Measurements from ENCODE around the gene ANKRD50. TPM values are rescaled to one million over a fixed set of nuclear protein-coding genes. Genes with fewer than 3 reads are reported as not detected.

ANKRD50 gene
- total RNA-seq, 2 experiments from 2014 or later, result 0.35 to 0.40 TPM

GRCh38 chr4:124640022-124640730 is 72.4 kb downstream of the ANKRD50 start:
- Mint-ChIP-seq H3K4me1 (no peaks in the 10 kb centered on the region), H3K27ac (no peak overlapping the region), H3K36me3 (ENCODE audit: low read depth) (no peaks in the 10 kb centered on the region), H3K9me3 (no peaks in the 10 kb centered on the region), H3K4me3 (no peak overlapping the region), H3K27me3 (no peaks in the 10 kb centered on the region)
- DNase-seq, result no peak
- ChIA-PET POLR2A (no interaction called here), CTCF (no interaction called here)

- POLR2A ChIA-PET, result no interaction called here
- Mint-ChIP-seq H3K27me3 (no peaks in the 10 kb centered on the region), H3K36me3 (ENCODE audit: low read depth) (no peaks in the 10 kb centered on the region), H3K4me1 (no peaks in the 10 kb centered on the region), H3K9me3 (no peaks in the 10 kb centered on the region), H3K4me3 (no peak overlapping the region), H3K27ac (no peak overlapping the region)
- no peak for DNase-seq
- CTCF ChIA-PET, result no interaction called here
These were observed 75.2 kb downstream of the ANKRD50 start for GRCh38 chr4:124637321-124637720.

- Mint-ChIP-seq H3K27me3 (no peaks in the 10 kb centered on the region), H3K4me3 (no peak overlapping the region), H3K9me3 (no peaks in the 10 kb centered on the region), H3K4me1 (peaks cover 1% of the 10 kb centered on the region), H3K36me3 (ENCODE audit: low read depth) (no peaks in the 10 kb centered on the region), H3K27ac (no peak overlapping the region)
- no peak for DNase-seq
- CTCF ChIA-PET, result no interaction called here
- POLR2A ChIA-PET, result no interaction called here
These were observed 75.7 kb downstream of the ANKRD50 start for GRCh38 chr4:124636788-124637187.

GRCh38 chr4:124635331-124635730 is 77.2 kb downstream of the ANKRD50 start:
- ChIA-PET POLR2A (no interaction called here), CTCF (no interaction called here)
- Mint-ChIP-seq H3K27me3 (no peaks in the 10 kb centered on the region), H3K9me3 (no peaks in the 10 kb centered on the region), H3K36me3 (ENCODE audit: low read depth) (no peaks in the 10 kb centered on the region), H3K27ac (no peak overlapping the region), H3K4me1 (peaks cover 1% of the 10 kb centered on the region), H3K4me3 (no peak overlapping the region)
- DNase-seq, result no peak

- CTCF ChIA-PET, result no interaction called here
- no peaks in the 10 kb centered on the region for H3K27me3 Mint-ChIP-seq
- no peak overlapping the region for H3K4me3 Mint-ChIP-seq
These were observed 79.1 kb downstream of the ANKRD50 start for GRCh38 chr4:124633285-124633941.

GRCh38 chr4:124632439-124632838 is 80.1 kb downstream of the ANKRD50 start:
- Mint-ChIP-seq H3K4me1 (peaks cover 1% of the 10 kb centered on the region), H3K27ac (no peak overlapping the region), H3K4me3 (no peak overlapping the region), H3K36me3 (ENCODE audit: low read depth) (no peaks in the 10 kb centered on the region), H3K9me3 (no peaks in the 10 kb centered on the region), H3K27me3 (no peaks in the 10 kb centered on the region)
- ChIA-PET CTCF (no interaction called here), POLR2A (no interaction called here)
- DNase-seq, result no peak

More at GRCh38 chr4:124633285-124633941, 79.1 kb downstream of the ANKRD50 start:
- Mint-ChIP-seq H3K4me1 (peaks cover 1% of the 10 kb centered on the region), H3K27ac (no peak overlapping the region), H3K36me3 (ENCODE audit: low read depth) (no peaks in the 10 kb centered on the region), H3K9me3 (no peaks in the 10 kb centered on the region)
- no peak for DNase-seq
- POLR2A ChIA-PET, result no interaction called here

- peaks cover 1% of the 10 kb centered on the region for H3K4me1 Mint-ChIP-seq
- no peaks in the 10 kb centered on the region for H3K27me3 Mint-ChIP-seq
- H3K27ac Mint-ChIP-seq, result no peak overlapping the region
- ChIA-PET CTCF (no interaction called here), POLR2A (no interaction called here)
- H3K9me3 Mint-ChIP-seq, result no peaks in the 10 kb centered on the region
- H3K4me3 Mint-ChIP-seq, result no peak overlapping the region
- no peak for DNase-seq
- no peaks in the 10 kb centered on the region for H3K36me3 Mint-ChIP-seq (ENCODE audit: low read depth)
These were observed 80.8 kb downstream of the ANKRD50 start for GRCh38 chr4:124631760-124632159.

- Mint-ChIP-seq H3K4me1 (peaks cover 1% of the 10 kb centered on the region), H3K4me3 (no peak overlapping the region), H3K27ac (no peak overlapping the region), H3K9me3 (no peaks in the 10 kb centered on the region), H3K36me3 (ENCODE audit: low read depth) (no peaks in the 10 kb centered on the region), H3K27me3 (no peaks in the 10 kb centered on the region)
- no peak for DNase-seq
- CTCF ChIA-PET, result no interaction called here
- POLR2A ChIA-PET, result no interaction called here
These were observed 82.9 kb downstream of the ANKRD50 start for GRCh38 chr4:124629681-124630080.

Data from activated CD4-positive, alpha-beta T cell treated with anti-CD3 and anti-CD28 coated beads, Interleukin-2, amount 10 ng/mL, durations not matched to agents 7 days and 5 days (primary cell).